CD4-positive, alpha-beta T cell treated with Interferon alpha-2 for 1 hour (primary cell): ENCODE results near the gene PPARG.
"Not testable (repeated sequence)": the region's sequence is repeated elsewhere in the genome, so short reads cannot be mapped to it uniquely, and the experiment has no call there.

Experiments used
- DNase-seq, 2 donors: peaks; one replicate each; pipeline ENCODE4 v3.0.0-alpha.2; 2020 to 2022

The PPARG gene

GRCh38 chr3:12383218-12383617 lies 94.3 kb downstream of the PPARG start:
- DNase-seq = no peak

GRCh38 chr3:12384451-12385233 lies 95.8 kb downstream of the PPARG start:
- no peak for DNase-seq

GRCh38 chr3:12386514-12387291 lies 97.8 kb downstream of the PPARG start:
- DNase-seq = not testable (repeated sequence)

- DNase-seq = no peak
Observed at GRCh38 chr3:12388185-12388584, 99.3 kb downstream of the PPARG start.

- no peak for DNase-seq
Observed at GRCh38 chr3:12392101-12392878, 103.4 kb downstream of the PPARG start.

- DNase-seq = no peak
Observed at GRCh38 chr3:12393894-12394293, 105.0 kb downstream of the PPARG start.

- no peak for DNase-seq
Observed at GRCh38 chr3:12394569-12395271, 105.8 kb downstream of the PPARG start.

GRCh38 chr3:12395349-12396012 lies 106.6 kb downstream of the PPARG start:
- no peak for DNase-seq

GRCh38 chr3:12396471-12396870 lies 107.6 kb downstream of the PPARG start:
- DNase-seq = no peak

- DNase-seq = no peak
Observed at GRCh38 chr3:12399226-12399625, 110.4 kb downstream of the PPARG start.

- DNase-seq = no peak
Observed at GRCh38 chr3:12400616-12401194, 111.8 kb downstream of the PPARG start.

GRCh38 chr3:12401208-12401607 lies 112.3 kb downstream of the PPARG start:
- no peak for DNase-seq

- peak in 1 of 2 donors; percentile 42 for DNase-seq
Observed at GRCh38 chr3:12405432-12406272, 116.8 kb downstream of the PPARG start.

GRCh38 chr3:12408984-12409683 lies 120.3 kb downstream of the PPARG start:
- DNase-seq = no peak

- DNase-seq = no peak
Observed at GRCh38 chr3:12409684-12410596, 121.1 kb downstream of the PPARG start.

GRCh38 chr3:12413721-12414255 lies 124.9 kb downstream of the PPARG start:
- no peak for DNase-seq

- DNase-seq = no peak
Observed at GRCh38 chr3:12415014-12415680, 126.3 kb downstream of the PPARG start.

GRCh38 chr3:12416731-12417130 lies 127.9 kb downstream of the PPARG start:
- no peak for DNase-seq
